Activated T-helper 17 cell treated with anti-CD3 and anti-CD28 coated beads, Interleukin-2, amount 50 U/mL, for 72 hours (primary cell): ENCODE data around the gene CTTNBP2. TPM values are rescaled to one million over a fixed set of nuclear protein-coding genes. Genes with fewer than 3 reads are reported as not detected.

Experiments used
- ATAC-seq: fragments of 150-1000 bp; cut with Tn5 transposase; replicated peaks from 2 replicates; pipeline ENCODE4 v1.10.0; 2021; ENCODE audit warnings: mild to moderate bottlenecking, moderate library complexity
- H3K27ac Mint-ChIP-seq: one replicate; pipeline ENCODE4 v1.8.0; 2022; ENCODE audit warnings: mixed read lengths
- H3K27me3 Mint-ChIP-seq: one replicate; pipeline ENCODE4 v1.8.0; 2022; ENCODE audit warnings: mixed read lengths
- H3K36me3 Mint-ChIP-seq: one replicate; pipeline ENCODE4 v1.8.0; 2022; ENCODE audit warnings: low read depth, mild to moderate bottlenecking, mixed read lengths
- H3K4me1 Mint-ChIP-seq: one replicate; pipeline ENCODE4 v1.8.0; 2022; ENCODE audit warnings: mixed read lengths
- H3K4me3 Mint-ChIP-seq: one replicate; pipeline ENCODE4 v1.8.0; 2022; ENCODE audit warnings: mild to moderate bottlenecking, mixed read lengths
- H3K9me3 Mint-ChIP-seq: one replicate; pipeline ENCODE4 v1.8.0; 2022; ENCODE audit warnings: mixed read lengths
- total RNA-seq, 2 donors: library from RNA; stranded (reverse); gene quantifications; one replicate each; pipeline ENCODE4 v1.2.3, GENCODE V29; 2022

Gene CTTNBP2
- total RNA-seq, 2 donors from 2014 or later = 0.40 TPM; not detected in 1

DNA sequence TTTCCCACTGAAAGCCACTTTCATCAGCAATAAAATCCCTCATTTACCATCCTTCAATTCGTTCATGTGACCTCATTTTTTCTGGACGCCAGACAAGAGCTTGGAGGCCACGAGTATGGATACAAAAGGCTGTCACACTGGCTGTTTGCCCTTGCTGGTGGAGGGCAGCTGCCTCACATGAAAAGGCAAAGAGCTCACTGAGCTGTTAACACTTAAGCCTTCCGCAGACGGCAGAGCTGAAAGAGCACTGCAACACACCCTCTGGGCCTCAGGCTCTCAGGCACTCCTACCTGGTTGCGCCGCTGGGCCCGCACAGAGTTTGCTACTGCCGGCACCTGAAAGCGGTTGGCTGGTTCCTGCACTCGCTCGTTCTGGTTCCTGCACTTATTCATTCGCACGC lies 199.9 kb downstream of the CTTNBP2 start:
- Mint-ChIP-seq H3K9me3 (no peaks in the 10 kb centered on the region), H3K36me3 (no peaks in the 10 kb centered on the region), H3K4me1 (no peaks in the 10 kb centered on the region)

DNA sequence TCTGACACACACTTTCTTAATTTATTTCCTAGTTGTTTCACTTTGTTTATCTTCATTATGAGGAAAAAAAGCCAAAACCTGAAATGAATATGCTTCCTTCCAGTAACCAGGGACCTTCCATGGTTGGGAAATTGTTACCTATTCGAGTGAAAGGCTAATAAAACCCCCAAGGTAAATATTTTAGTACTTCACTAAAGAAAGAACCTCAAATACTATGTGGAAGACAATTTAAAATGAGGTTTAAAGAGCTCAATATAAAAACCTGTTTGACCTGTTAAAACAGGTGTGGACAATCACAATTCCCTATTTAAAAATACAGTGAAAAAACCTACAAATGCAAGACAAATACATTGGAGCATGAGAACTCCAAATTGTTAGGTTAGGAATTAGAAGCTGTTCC lies 200.8 kb downstream of the CTTNBP2 start:
- no peaks in the 10 kb centered on the region for H3K4me1 Mint-ChIP-seq
- no peak overlapping the region for H3K4me3 Mint-ChIP-seq
- H3K27me3 Mint-ChIP-seq = peaks cover 8% of the 10 kb centered on the region
- no peaks in the 10 kb centered on the region for H3K9me3 Mint-ChIP-seq
- no peak for ATAC-seq
- no peak overlapping the region for H3K27ac Mint-ChIP-seq
- no peaks in the 10 kb centered on the region for H3K36me3 Mint-ChIP-seq

More for the DNA sequence above, 199.9 kb downstream of the CTTNBP2 start:
- H3K27me3 Mint-ChIP-seq = peaks cover 8% of the 10 kb centered on the region
- no peak overlapping the region for H3K4me3 Mint-ChIP-seq
- no peak overlapping the region for H3K27ac Mint-ChIP-seq
- no peak for ATAC-seq

DNA sequence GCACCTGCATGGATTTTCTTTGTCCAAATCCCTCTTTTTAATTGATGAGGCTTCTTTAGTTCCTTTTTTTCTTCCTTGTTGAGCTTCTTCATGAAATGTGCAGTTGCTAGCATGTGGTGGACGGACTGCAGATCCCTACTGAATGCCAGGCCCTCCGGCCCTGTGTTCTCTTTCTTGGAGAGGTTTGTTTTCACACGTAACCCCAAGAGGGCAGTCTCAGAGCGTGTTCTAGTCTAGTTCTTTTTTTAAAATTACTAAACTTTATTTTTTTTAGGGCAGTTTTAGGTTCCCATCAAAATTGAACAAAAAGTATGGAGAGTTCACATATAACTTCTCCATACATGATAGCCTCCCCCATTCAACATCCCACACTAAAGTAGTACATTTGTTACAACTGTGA lies 203.4 kb downstream of the CTTNBP2 start:
- H3K36me3 Mint-ChIP-seq = no peaks in the 10 kb centered on the region
- no peak for ATAC-seq
- no peaks in the 10 kb centered on the region for H3K9me3 Mint-ChIP-seq
- H3K27ac Mint-ChIP-seq = no peak overlapping the region
- H3K27me3 Mint-ChIP-seq = peaks cover 4% of the 10 kb centered on the region
- no peaks in the 10 kb centered on the region for H3K4me1 Mint-ChIP-seq
- H3K4me3 Mint-ChIP-seq = no peak overlapping the region

DNA sequence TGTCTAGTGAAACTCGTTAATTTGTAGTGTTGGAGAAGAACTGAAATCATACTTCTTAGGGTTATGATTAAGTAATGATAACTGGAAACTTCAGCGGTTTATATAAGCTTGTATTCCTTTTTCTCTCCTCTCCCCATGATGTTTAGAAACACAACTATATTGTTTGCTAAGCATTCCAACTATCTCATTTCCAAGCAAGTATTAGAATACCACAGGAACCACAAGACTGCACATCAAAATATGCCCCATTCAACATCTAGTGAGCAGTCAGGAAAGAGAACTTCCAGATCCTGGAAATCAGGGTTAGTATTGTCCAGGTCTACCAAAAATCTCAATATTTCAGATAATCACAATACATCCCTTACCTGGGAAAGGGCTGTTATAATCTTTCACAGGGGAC lies 205.8 kb downstream of the CTTNBP2 start:
- ATAC-seq = no peak
- Mint-ChIP-seq H3K4me1 (no peaks in the 10 kb centered on the region), H3K27ac (no peak overlapping the region), H3K27me3 (peaks cover 4% of the 10 kb centered on the region), H3K4me3 (no peak overlapping the region), H3K36me3 (no peaks in the 10 kb centered on the region), H3K9me3 (no peaks in the 10 kb centered on the region)

DNA sequence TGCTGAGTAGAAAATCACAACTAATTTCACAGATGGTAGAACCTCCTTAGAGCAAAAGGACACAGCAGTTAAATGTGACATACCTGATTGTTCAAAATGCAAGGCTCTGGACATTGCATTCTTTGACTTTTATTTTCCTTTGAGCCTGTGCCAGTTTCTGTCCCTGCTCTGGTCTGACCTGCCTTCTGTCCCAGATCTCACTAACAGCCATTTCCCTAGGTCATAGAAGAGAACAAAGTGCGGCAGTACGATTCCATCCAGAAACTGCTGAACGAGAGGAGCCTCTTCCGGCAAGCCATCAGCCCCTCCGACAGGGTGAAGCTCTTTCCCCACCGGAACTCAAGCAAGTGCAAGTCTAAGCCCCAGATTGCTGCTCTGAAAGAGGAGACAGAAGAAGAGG lies 206.6 kb downstream of the CTTNBP2 start:
- Mint-ChIP-seq H3K27ac (no peak overlapping the region), H3K9me3 (no peaks in the 10 kb centered on the region), H3K4me3 (no peak overlapping the region), H3K4me1 (no peaks in the 10 kb centered on the region), H3K36me3 (no peaks in the 10 kb centered on the region), H3K27me3 (peaks cover under 1% of the 10 kb centered on the region)
- ATAC-seq = no peak

DNA sequence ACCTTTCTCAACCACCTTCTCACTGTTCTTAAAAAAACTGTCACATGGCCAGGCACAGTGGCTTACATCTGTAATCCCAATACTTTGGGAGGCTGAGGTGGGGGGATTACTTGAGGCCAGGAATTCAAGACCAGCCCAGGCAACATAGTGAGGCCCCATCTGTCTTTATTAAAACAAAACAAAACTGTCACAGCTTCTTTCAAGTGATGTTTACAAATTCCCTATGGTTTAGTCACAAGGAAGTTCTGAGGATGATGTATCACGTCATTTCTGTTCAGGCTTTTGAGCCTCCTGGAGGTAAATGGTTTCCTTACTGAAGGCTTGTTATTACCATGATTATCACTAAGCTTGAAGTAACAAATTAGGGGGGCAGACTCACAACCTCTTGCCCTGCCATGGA lies 207.2 kb downstream of the CTTNBP2 start:
- Mint-ChIP-seq H3K4me3 (no peak overlapping the region), H3K27ac (no peak overlapping the region), H3K4me1 (no peaks in the 10 kb centered on the region), H3K27me3 (no peaks in the 10 kb centered on the region), H3K36me3 (no peaks in the 10 kb centered on the region), H3K9me3 (no peaks in the 10 kb centered on the region)
- ATAC-seq = no peak

DNA sequence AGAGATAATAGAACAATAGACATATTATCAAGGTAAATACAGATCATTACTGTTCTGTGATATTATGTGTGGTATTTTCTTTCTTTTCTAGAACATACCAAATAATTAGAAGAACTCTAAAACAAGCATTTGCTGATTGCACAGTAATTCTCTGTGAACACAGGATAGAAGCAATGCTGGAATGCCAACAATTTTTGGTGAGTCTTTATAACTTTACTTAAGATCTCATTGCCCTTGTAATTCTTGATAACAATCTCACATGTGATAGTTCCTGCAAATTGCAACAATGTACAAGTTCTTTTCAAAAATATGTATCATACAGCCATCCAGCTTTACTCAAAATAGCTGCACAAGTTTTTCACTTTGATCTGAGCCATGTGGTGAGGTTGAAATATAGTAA lies 207.9 kb downstream of the CTTNBP2 start:
- Mint-ChIP-seq H3K36me3 (no peaks in the 10 kb centered on the region), H3K27me3 (no peaks in the 10 kb centered on the region), H3K27ac (no peak overlapping the region), H3K9me3 (no peaks in the 10 kb centered on the region), H3K4me3 (no peak overlapping the region), H3K4me1 (no peaks in the 10 kb centered on the region)
- no peak for ATAC-seq

DNA sequence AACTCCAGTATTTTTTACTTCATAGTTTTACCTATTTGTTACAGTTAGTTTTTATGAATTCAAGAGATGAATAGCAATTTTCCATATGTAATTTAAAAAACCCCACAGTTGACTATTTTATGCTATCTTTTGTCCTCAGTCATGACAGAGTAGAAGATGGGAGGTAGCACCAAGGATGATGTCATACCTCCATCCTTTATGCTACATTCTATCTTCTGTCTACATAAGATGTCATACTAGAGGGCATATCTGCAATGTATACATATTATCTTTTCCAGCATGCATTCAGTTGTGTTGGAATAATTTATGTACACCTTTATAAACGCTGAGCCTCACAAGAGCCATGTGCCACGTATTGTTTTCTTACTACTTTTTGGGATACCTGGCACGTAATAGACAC lies 209.2 kb downstream of the CTTNBP2 start:
- no peaks in the 10 kb centered on the region for H3K36me3 Mint-ChIP-seq
- no peak for ATAC-seq
- no peak overlapping the region for H3K4me3 Mint-ChIP-seq
- H3K9me3 Mint-ChIP-seq = peaks cover 2% of the 10 kb centered on the region
- H3K4me1 Mint-ChIP-seq = no peaks in the 10 kb centered on the region
- no peak overlapping the region for H3K27ac Mint-ChIP-seq
- H3K27me3 Mint-ChIP-seq = no peaks in the 10 kb centered on the region

DNA sequence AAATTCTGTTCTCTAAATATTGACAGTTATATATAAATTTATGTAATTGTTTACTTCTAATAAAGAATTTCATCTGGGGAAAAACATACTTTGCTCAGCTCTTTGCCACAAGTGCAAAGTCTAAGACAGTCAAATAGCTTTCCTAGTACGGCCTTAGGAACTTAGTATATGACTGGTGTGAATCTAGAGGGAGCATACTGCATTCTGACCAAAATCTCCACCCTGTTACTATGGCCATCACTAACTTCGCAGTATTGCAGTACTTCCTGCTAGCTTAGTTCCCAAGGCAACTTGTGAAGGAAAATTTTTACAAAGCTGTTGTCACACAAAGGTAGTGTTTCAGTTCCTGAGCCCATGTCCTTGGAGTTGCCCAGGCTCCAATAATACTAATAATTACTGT lies 211.9 kb downstream of the CTTNBP2 start:
- no peak overlapping the region for H3K4me3 Mint-ChIP-seq
- H3K36me3 Mint-ChIP-seq = no peaks in the 10 kb centered on the region
- no peak overlapping the region for H3K27ac Mint-ChIP-seq
- no peak for ATAC-seq
- H3K4me1 Mint-ChIP-seq = no peaks in the 10 kb centered on the region
- peaks cover 9% of the 10 kb centered on the region for H3K9me3 Mint-ChIP-seq
- no peaks in the 10 kb centered on the region for H3K27me3 Mint-ChIP-seq
